ENCODE data around the gene GGT1. TPM values are rescaled to one million over a fixed set of nuclear protein-coding genes. Genes with fewer than 3 reads are reported as not detected.

GGT1 gene
- total RNA-seq, 6 donors from 2014 or later: 57.4 to 220 (median 117) TPM

DNA sequence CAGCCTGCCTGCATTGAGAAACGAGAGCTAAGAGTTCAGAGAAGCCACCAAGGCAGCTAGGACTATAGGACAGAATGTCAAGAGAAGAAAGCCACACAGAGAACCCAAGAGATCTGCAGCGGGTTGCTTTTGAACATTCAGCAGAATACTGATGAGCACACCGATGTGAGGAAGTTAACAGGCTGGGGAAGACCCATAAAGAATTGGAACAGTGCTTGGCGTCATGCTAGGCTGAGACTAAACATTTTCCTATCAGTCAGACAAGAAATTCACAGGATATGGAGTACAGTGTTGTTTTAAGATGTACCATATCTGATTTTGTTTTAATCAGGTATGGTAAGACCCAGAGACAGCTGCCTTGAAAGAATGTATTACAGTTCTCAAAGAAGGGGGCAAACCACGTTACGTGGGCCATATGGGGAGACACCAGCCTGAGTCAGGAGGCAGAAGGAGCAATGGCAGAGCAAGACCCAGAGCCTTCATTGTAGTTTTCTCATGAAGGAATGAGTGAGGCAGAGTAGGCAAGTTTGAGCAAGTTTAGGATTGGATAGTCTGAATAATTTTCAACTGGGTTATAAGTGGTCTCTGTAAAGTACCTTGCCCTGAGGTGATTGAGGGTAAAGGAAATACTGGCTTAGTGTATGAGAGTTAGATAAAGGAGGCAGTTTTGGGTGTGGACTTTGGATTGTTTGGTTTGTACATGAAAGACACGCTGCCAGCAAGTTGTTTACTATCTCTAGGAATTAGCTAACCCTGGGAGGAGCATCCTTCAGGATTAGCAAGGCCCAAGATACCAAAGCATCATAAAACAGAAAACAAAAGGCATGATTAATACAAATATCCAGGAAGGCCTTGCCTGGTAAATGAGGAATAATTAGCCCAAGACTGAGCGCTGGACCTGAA is 24.4 kb upstream of the GGT1 start:
- Histone ChIP-seq H3K36me3 (peaks cover 6 to 24% (median 9%) of the 10 kb centered on the region in 4 donors), H3K27ac (peak overlapping the region; percentile 16 to 67 (median 36)), H3K27me3 (no peaks in the 10 kb centered on the region), H3K4me1 (peaks cover 5 to 13% (median 12%) of the 10 kb centered on the region in 4 donors), H3K9me3 (no peaks in the 10 kb centered on the region), H3K4me3 (no peak overlapping the region)
- 66 to 69% methylated on average over 8 of the region's 8 CpGs for WGBS, 2 donors
- no peak for ATAC-seq (ENCODE audit: low FRiP score in 2 of 2)
- TF ChIP-seq POLR2A (IDR thresholded peaks at IDR 0.05) (no peak), EP300 (IDR thresholded peaks at IDR 0.05) (no peak), POLR2AphosphoS5 (IDR thresholded peaks at IDR 0.05) (no peak)
- TF ChIP-seq, protein P1, sequence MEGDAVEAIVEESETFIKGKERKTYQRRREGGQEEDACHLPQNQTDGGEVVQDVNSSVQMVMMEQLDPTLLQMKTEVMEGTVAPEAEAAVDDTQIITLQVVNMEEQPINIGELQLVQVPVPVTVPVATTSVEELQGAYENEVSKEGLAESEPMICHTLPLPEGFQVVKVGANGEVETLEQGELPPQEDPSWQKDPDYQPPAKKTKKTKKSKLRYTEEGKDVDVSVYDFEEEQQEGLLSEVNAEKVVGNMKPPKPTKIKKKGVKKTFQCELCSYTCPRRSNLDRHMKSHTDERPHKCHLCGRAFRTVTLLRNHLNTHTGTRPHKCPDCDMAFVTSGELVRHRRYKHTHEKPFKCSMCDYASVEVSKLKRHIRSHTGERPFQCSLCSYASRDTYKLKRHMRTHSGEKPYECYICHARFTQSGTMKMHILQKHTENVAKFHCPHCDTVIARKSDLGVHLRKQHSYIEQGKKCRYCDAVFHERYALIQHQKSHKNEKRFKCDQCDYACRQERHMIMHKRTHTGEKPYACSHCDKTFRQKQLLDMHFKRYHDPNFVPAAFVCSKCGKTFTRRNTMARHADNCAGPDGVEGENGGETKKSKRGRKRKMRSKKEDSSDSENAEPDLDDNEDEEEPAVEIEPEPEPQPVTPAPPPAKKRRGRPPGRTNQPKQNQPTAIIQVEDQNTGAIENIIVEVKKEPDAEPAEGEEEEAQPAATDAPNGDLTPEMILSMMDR (IDR thresholded peaks at IDR 0.05): no peak
- no peak for DNase-seq

DNA sequence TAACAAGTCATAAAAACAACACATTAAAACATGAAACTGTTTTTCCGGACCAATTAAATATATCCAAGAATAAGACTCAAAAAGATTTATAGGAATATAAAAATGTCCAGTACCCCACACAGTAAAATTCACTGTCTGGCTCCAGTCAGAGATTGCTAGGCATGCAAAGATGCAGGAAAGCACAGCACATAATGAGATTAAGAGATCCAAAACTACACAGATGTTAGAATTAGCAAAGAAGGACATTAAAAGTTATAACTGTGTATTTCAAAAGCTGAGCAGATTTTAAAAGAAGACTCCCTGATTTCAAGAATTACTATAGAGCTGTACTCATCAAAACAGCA is 23.8 kb upstream of the GGT1 start:
- peak overlapping the region in 2 of 4 donors; percentile 20 to 67 for H3K27ac ChIP-seq
- TF ChIP-seq EP300 (IDR thresholded peaks at IDR 0.05): no peak
- TF ChIP-seq POLR2AphosphoS5 (IDR thresholded peaks at IDR 0.05): no peak
- DNase-seq (no peak), ATAC-seq (ENCODE audit: low FRiP score in 2 of 2) (no peak)
- 60 to 73% methylated on average over 1 of the region's 1 CpG for WGBS, 2 donors
- H3K36me3 ChIP-seq: peaks cover 5 to 18% (median 6%) of the 10 kb centered on the region in 4 donors
- H3K27me3 ChIP-seq: no peaks in the 10 kb centered on the region
- H3K4me3 ChIP-seq: no peak overlapping the region
- H3K9me3 ChIP-seq: no peaks in the 10 kb centered on the region
- H3K4me1 ChIP-seq: peaks cover 9 to 18% (median 16%) of the 10 kb centered on the region in 4 donors

DNA sequence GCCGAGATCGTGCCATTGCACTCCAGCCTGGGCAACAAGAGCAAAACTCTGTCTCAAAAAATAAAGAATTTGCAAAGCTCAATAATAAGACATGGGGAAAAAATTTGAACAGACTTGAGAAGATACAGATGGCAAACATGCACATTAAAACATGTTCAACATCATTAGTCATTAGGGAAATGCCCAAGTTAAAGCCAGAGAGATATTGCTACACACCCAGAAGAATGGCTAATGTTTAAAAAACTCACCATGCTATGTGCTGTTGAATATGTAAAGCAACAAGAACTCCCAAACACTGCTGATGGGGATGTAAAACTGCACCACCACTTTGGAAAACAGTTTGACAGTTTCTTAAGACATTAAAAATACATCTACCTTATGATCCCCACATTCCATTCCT is 22.7 kb upstream of the GGT1 start:
- Histone ChIP-seq H3K36me3 (peaks cover 0 to 11% (median under 1%) of the 10 kb centered on the region in 4 donors), H3K4me1 (peaks cover 9 to 20% (median 17%) of the 10 kb centered on the region in 4 donors), H3K9me3 (no peaks in the 10 kb centered on the region), H3K27me3 (no peaks in the 10 kb centered on the region), H3K27ac (no peak overlapping the region), H3K4me3 (no peak overlapping the region)
- ATAC-seq (ENCODE audit: low FRiP score in 2 of 2) (no peak), DNase-seq (no peak)
- TF ChIP-seq EP300 (IDR thresholded peaks at IDR 0.05): no peak
- no peak for TF ChIP-seq POLR2A (IDR thresholded peaks at IDR 0.05)
- TF ChIP-seq POLR2AphosphoS5 (IDR thresholded peaks at IDR 0.05): no peak
- TF ChIP-seq, protein P1 (IDR thresholded peaks at IDR 0.05): no peak
- 72 to 95% methylated on average over 2 of the region's 2 CpGs for WGBS, 2 donors

DNA sequence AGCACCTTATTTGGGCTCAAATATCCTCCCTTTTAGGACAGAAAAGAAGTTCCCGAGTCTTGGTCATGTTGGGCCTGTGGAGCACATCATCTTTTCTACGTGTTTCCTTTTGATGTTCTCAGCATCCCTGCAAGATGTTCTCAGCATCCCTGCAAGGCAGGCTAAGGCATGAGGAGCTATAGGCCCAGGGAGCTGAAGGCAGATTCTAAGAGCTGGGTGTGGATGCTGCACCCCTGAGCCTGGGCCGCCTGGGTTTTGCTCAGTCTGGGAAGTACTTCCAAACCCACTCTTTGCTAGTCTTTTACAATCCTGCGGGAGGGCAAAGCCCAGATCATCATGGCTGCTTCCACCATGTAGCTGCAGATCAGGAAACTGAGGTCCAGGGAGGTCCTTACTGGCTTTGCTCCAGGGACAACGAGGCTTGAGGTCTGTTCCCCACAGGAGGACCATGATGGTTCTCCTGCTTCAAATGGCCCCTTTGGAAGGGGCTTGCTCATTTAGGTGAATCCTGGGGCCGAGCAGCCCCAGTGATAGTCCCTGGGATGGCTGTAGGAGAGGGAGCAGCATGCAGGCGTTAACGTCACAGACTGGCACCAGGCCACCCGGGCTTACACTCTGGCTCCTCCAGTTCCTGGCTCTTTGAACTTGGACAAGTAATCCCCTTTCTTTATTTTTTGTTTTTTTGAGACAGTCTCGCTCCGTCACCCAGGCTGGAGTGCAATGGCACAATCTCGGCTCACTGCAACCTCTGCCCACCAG is 20.8 kb upstream of the GGT1 start:
- DNase-seq: no peak
- Histone ChIP-seq H3K4me3 (no peak overlapping the region), H3K4me1 (peaks cover 9 to 20% (median 17%) of the 10 kb centered on the region in 4 donors), H3K27me3 (no peaks in the 10 kb centered on the region), H3K36me3 (peaks cover 0 to 12% (median 2%) of the 10 kb centered on the region in 4 donors), H3K27ac (no peak overlapping the region), H3K9me3 (no peaks in the 10 kb centered on the region)
- no peak for ATAC-seq (ENCODE audit: low FRiP score in 2 of 2)
- 91 to 95% methylated on average over 11 to 12 of the region's 12 CpGs for WGBS, 2 donors
- no peak for TF ChIP-seq POLR2AphosphoS5 (IDR thresholded peaks at IDR 0.05)
- no peak for TF ChIP-seq POLR2A (IDR thresholded peaks at IDR 0.05)
- TF ChIP-seq, protein P1 (IDR thresholded peaks at IDR 0.05): no peak
- no peak for TF ChIP-seq EP300 (IDR thresholded peaks at IDR 0.05)
